ENCODE measurements around the gene UPK3A.
"Not testable (repeated sequence)": the region's sequence is repeated elsewhere in the genome, so short reads cannot be mapped to it uniquely, and the experiment has no call there.

UPK3A gene

DNA sequence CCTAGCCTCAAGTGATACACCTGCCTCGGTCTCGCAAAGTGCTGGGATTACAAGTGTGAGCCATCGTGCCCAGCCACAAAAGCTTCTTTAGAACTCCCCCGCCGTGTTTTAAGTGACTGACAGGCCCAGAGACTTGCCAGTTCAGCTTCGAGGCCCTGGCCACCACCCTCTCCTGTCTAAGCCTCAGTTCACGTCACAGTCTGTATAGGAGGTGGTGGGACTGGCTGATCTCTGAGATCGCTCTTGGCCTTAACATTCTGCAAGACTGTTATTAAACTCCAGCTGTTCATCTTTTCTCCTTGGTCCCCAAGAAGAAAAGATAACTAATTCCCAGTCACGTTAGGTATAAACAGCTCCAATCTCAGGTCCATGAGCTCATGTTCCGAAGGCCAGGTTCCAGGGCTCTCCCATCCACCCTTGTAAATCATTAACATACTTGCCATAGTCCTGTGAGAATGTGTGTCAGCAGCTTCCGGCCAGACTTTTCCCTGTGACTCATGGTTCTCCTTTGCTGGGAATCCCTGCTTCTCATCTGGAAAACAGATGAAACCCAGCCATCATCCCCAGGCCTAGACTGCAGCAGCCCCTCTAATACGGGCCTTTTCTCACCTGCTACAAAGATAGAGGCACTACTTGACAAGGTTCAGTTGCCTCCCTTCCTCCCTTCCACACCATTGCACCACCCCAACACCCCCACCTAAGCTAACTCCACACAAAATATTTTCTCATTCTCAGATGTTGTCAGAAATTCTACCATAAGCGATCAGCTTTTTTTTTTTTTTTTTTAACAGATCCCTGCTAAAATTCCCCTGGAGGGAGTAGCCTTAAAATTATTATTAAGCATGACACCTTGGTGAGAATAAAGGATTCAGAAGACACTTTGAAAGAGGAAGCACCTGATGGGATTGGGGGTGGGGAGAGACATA lies 38.4 kb upstream of the UPK3A start:
- TF ChIP-seq, protein P1, sequence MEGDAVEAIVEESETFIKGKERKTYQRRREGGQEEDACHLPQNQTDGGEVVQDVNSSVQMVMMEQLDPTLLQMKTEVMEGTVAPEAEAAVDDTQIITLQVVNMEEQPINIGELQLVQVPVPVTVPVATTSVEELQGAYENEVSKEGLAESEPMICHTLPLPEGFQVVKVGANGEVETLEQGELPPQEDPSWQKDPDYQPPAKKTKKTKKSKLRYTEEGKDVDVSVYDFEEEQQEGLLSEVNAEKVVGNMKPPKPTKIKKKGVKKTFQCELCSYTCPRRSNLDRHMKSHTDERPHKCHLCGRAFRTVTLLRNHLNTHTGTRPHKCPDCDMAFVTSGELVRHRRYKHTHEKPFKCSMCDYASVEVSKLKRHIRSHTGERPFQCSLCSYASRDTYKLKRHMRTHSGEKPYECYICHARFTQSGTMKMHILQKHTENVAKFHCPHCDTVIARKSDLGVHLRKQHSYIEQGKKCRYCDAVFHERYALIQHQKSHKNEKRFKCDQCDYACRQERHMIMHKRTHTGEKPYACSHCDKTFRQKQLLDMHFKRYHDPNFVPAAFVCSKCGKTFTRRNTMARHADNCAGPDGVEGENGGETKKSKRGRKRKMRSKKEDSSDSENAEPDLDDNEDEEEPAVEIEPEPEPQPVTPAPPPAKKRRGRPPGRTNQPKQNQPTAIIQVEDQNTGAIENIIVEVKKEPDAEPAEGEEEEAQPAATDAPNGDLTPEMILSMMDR (IDR thresholded peaks at IDR 0.05; ENCODE audit: low read length, missing control alignments): no peak
- no peak overlapping the region for H3K4me3 ChIP-seq (replicated peaks; ENCODE audit: low read depth, low read length)
- peak; percentile 91 for DNase-seq (ENCODE audit: low read depth)

DNA sequence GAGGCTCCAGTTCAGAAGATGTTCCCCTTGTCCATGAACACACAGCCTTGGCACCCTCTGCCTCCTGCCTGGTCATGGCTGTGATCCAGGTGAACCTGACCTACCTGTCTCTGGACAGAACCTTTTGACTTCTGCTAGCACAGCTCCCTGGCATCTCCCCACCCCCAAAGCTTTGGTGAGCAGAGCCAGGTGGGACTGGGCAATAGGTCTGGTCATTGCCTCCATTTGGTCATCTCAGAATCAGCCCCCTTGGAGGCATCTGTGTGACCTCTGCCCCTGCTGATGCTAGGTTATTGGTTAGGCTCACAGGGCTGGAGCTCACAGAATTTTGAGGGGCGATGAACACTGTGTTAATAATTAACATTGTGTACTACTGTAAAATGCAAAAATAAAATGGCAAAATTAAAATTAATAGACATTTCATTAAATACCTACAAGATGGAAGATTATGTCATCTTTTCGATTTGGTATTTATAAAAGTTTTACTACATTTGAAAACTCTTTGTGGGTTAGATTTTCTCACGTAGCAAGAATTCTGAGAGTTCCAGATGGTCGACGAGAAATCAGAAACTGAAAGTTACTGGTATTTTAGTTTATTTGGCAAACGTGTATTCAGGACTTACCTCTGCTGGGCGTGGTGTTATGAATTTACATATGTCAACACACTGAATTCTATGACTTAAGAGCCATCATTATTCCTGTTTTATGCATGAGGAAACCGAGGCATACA lies 35.8 kb upstream of the UPK3A start:
- no peak for DNase-seq (ENCODE audit: low read depth)
- TF ChIP-seq, protein P1 (IDR thresholded peaks at IDR 0.05; ENCODE audit: low read length, missing control alignments): no peak

DNA sequence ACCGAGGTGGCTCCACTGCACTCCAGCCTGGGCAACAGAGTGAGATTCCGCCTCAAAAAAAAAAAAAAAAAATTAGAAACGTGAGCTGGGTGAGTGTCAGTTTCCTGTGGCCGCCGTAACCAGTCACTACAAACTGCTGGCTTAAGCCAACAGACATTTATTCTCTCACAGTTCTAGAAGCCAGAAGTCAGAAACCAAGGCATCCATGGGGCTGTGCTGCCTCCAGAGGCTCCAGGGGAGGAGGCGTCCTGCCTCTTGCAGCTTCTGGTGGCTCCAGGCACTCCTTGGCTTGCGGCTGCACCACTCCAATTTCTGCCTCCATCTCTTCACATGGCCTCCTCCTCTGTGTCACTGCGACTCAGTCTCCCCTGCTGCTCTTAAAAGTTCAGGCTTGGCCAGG lies 32.9 kb upstream of the UPK3A start:
- TF ChIP-seq, protein P1 (IDR thresholded peaks at IDR 0.05; ENCODE audit: low read length, missing control alignments): no peak
- no peak for DNase-seq (ENCODE audit: low read depth)
- H3K4me3 ChIP-seq (replicated peaks; ENCODE audit: low read depth, low read length): no peak overlapping the region

More for the DNA sequence above, 35.8 kb upstream of the UPK3A start:
- no peak overlapping the region for H3K4me3 ChIP-seq (replicated peaks; ENCODE audit: low read depth, low read length)

DNA sequence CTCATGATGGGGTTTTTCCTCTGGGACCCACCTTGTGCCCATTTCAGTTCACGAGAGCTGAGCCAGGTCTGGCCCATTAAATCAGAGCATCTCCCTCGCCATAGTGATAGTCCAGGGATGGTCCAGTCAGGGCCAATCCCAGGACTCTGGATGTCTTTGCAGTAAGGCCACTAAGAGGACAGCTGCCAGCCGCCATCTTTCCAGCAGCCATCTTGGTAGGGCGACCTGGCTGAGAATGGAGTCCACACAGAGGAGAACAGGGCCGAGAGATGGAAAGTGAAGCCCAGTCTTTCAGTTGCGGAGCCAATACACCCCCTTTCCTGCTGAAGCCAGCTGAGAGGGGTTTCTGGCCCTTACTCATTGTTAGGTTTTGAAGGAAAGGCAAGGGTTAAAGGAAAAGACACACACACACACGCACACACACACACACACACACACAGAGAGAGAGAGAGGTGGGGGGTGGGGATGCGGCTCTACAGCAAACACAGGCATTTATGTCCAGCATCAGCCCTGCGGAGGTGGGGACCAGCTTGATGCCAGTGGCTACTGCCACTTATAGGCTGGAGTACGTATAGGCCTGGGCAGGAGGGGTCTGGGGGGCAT lies 31.6 kb upstream of the UPK3A start:
- TF ChIP-seq, protein P1 (IDR thresholded peaks at IDR 0.05; ENCODE audit: low read length, missing control alignments): no peak
- no peak overlapping the region for H3K4me3 ChIP-seq (replicated peaks; ENCODE audit: low read depth, low read length)
- DNase-seq (ENCODE audit: low read depth): no peak

DNA sequence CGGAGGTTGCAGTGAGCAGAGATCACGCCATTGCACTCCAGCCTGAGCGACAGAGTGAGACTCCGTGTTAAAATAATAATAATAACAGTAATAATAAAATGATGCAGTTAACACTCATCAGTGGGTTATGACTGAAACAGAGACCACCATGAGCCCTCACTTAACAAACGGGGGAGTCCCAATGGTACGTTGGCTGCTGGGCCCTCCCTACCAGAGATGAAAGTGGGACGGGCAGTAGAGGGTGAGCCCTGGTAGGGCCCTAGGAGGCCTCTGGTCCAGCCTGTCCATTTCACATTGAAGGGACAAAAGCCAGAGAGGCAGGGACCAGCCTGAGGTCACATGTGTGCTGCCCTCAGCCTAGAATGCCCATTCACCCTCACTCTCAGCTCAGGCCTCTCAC lies 30.4 kb upstream of the UPK3A start:
- TF ChIP-seq, protein P1 (IDR thresholded peaks at IDR 0.05; ENCODE audit: low read length, missing control alignments): no peak
- no peak for DNase-seq (ENCODE audit: low read depth)
- no peak overlapping the region for H3K4me3 ChIP-seq (replicated peaks; ENCODE audit: low read depth, low read length)

DNA sequence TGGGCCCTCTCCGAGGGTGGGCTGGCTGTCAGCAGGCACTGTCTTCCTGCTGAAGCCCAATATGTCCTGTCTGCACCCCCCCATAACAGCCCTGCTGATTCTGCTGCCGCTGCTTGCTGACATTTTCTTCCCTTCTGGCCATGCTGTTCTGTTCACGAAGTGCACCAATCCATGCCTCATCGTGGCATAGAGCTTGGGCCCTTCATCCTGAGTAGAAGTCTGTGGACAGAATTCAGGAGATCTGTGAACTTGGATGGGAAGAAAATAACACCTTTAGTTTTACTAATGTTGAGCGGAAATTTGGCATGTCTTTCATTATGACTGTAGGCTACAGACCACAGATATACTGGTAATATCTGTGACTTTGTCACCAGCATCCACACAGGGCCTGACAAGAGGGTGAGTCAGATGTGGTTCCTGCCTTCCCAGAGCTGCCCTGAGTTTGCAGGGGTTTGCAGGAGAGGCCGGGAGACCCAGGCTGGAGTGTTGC lies 29.9 kb upstream of the UPK3A start:
- TF ChIP-seq, protein P1 (IDR thresholded peaks at IDR 0.05; ENCODE audit: low read length, missing control alignments): no peak
- no peak for DNase-seq (ENCODE audit: low read depth)
- H3K4me3 ChIP-seq (replicated peaks; ENCODE audit: low read depth, low read length): no peak overlapping the region

DNA sequence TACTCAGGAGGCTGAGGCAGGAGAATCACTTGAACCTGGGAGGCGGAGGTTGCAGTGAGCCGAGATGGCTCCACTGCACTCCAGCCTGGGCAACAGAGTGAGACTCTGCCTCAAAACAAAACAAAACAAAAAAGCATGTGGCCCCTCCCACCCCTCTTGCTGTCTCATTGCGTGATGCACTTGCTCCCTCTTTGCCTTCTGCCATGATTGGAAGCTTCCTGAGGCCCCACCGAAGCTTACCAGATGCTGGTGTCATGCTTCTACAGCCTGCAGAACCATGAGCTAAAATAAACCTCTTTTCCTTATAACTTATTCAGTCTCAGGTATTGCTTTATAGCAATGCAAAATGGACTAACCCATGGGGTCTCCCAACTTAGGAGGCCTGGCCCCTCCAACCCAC lies 26.8 kb upstream of the UPK3A start:
- not testable (repeated sequence) for DNase-seq (ENCODE audit: low read depth); H3K4me3 ChIP-seq (replicated peaks; ENCODE audit: low read depth, low read length)
